Activated CD4-positive, alpha-beta T cell treated with anti-CD3 and anti-CD28 coated beads, Interleukin-2, amount 50 U/mL, for 48 hours (primary cell): ENCODE data around the gene TAPT1.

Source experiments
- DNase-seq, 2 experiments: peaks; one replicate each; pipeline ENCODE4 v3.0.0-alpha.2; 2020

TAPT1 gene

DNA sequence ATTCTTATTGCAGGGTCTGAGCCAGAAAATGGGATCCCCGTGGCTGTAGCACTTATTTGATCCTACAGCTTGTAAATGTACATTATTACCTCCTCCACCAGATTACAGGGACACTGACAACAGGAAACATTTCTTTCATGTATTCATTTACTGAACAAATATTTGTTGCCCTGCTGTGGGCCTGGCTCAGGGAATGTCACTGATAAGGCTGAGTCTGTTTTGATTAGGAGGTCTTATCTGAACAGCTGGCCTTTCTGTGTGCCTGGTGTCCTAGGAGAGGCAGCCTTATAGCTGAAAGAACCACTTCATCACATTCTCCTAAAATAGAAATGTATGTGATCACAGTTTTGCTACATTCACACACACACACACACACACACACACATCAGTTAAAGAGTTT lies 96.9 kb downstream of the TAPT1 start:
- no peak for DNase-seq

DNA sequence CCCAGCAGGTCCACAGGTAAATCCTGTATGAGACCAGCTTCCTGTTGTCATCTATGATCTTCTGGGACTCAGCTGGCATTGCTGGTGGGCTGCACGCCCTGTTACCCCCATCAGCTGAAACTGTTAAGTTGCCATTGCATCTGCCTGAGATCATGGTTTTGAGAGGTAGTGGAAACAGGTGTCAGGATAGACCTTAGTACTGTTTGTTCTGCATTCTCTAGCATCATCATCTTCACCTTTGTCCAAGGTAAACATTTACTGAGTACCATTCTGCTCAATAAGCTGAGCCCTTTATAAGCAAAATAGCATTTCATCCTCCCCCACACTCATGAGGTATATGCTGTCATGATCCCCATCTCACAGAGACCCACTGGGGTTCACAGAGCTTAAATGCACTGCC lies 99.6 kb downstream of the TAPT1 start:
- DNase-seq = no peak

DNA sequence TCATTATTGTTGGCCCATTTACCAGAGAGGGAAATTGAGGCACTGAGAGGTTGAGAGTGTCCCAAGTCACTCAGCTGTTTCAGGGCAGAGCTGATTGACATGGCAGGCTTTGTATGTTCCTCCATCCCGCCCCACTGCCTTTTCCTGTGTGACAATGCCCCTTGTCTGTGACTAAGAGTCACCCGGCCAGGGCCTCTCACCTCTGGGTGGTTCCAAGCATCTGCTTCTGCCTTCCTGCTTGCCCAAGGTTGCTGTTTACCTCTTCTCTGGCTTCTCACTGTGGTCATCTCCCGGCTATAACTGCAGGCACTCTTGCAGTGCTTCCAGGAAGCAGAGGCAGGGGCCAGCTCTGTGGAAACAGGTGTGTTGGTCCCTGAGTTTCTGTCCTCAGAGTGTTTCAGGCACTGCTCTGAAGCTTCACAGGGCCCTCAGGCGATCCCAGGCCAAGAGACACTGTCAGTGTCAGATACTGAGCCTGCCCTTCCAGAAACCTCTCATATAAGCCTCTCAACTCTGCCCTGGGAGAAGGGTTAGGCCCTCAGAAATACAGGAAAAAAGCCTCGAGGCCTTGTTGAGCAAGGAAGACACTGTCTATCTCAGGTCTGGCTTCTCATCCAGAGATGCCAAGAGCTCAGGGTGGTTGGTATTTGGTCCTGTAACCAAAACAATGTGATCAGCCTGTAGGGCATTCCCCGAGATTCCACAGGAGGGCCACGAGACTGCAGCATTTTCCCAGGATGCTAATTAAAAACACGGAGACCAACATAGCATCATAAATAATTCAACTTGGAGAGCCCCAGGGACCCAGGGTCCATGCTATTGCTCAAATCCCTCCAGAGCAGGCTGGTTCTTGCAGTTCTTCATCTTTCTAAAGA lies 100.5 kb downstream of the TAPT1 start:
- DNase-seq = no peak

DNA sequence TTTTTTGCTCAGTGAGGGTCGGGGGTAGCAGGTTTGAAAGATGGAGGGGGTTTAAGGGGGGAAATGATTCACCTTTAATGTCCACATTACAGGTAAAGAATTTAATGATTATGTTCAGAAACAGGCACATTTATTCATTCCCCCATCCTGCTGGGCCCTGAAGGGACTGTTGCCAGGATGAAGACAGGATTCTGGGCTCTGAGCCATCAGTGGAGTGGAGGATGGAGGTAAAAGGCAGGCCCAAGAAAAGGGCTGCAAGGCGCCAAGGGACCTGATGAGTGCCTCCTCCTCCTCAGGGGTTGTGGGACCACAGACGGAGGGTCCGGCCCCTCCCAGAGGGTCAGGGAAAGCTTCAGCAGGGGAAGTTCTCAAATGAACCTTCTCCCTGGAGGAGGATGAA lies 102.0 kb downstream of the TAPT1 start:
- DNase-seq = no peak

DNA sequence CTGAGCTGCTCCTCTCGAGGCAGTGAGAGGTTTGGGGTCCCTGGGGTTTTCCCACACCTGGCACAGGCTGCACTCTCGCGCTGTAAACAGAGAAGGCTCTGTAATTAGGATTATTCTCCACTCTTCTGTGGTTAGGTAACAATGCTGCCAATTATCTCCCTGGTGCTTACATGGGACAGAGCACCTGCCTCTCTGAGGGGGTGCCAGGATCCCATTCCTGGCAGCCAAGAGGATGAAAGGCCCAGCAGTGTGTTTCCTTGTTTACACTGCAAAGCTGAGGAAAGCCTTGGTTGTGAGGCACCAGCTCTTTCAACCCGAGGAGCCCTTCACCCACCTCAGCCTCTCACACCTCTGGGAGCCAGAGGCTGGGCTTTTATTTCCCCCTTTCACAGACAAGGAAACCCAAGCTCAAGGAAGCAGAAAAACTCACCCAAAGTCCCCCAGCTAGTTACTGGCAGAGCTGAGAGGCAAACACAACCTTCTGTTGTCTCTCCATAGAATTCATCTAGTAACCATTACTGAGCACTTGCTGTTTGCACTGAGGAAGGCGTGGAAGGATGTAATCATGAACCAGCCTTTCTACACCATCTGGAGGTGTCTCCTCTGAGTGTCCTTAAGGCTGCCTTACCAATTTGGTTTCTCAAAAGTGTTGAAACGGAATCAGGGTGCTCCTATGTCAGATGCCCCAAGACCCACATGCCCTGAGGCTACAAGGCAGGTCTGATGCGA lies 102.8 kb downstream of the TAPT1 start:
- DNase-seq = no peak

DNA sequence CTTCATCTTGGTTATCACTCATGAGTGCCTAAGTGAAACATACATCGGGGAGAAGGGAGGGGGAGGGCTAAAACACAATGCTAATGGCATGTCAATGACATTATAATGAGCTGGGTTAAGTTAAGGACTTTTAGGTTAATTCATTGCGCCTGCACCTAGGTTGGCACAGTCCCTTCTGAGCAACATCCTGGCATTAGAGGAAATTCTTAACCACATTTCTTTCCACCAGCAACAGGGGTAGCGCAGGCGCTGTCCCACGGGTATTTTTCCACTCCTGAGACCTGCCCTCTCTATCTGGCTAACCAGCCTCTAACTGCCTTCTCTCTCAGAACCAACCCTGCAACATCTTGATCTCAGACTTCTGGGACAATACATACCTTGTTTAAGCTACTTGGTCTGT lies 103.5 kb downstream of the TAPT1 start:
- peak; percentile 25 to 40 for DNase-seq

DNA sequence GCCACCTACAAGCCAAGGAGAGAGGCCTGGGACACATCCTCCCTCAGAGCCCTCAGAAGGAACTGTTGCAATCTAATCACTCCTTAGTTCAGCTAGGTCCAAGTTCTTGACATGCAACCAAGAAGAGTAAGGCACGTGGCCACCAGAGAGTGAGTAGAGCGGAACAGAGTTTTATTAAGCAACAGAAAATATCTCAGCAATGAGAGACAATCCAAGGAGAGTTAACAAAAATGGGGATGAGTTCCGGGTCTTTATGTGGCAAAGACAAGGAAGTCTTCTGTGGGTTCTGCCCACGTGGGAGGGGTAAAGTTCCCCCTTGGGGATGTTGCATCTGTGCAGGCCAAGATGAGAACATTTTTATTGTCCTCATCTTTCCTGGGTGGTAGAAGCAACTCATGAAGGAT lies 104.0 kb downstream of the TAPT1 start:
- no peak for DNase-seq

DNA sequence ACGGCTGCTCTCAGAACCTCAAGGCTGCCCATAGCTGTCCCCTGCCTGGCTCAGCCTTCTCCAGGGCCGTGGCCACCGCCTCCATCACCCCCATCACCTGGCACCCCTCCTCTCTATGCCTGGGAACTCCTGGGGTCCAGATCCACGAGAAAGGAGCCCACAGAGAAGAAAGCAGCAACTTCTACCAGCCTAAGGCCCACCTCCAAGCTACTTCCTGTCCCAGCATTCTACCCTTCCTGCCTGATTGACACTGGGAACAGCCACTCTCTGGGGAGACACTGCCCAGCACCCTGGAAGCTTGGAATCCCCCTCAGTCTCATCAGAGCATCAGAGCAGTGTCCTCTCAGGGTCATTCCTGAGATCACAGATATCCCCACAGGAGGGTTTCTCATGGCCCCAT lies 105.6 kb downstream of the TAPT1 start:
- DNase-seq = no peak

DNA sequence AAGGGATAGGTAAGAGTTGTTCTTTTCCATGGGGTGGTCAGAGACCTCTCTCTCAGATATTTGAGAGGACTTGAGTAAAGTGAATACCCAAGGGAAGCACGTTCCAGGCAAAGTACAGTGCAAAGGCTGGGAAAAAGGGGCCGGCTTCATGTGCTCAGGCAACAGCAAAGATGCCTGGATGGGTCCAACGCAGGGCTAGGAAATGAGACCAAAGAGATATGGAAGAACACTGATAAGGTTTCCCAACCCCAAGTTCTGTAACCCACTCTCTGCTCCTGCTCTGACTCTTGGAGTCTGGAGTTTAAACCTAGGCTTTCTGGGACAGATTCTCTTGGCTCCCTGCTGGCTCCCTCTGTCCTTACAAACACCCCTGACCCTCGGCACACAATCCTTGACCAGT lies 106.3 kb downstream of the TAPT1 start:
- DNase-seq = no peak

DNA sequence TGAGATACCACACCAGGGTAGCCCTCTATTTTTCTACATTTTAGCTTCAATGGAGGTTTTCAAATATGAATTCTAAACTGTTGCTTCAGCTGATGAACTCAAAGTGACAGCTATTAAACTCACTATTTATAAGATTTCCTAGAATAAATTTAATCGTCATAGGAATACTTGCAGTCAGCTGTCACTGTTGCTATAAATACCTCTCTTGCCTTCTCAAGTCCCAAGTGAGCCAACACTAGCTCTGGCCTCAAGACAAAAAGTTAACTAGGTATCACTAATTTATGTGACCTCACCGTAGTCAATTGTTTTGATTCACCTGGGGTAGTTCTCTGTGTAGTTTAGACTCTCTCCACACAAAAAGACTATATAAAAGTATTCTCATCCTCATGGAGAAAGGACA lies 108.2 kb downstream of the TAPT1 start:
- DNase-seq = no peak

DNA sequence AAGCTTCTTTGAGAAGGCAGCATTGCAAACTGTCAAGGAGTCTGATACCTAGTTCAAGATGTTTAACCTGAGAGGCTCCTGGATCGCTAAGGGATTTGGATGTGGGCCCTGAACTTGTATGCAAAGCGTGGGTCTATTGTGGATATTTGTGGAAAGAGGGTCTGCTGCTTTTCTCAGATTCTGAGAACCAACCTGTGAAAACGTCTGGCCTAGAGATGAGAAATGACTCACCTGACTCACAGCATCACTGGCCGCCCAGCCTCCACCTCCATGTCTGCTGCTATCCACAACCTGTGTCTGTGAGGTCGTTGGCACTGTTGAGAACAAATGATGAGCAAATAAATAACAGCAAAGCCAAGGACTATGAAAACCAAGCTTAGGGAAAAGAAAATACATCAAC lies 109.1 kb downstream of the TAPT1 start:
- no peak for DNase-seq

DNA sequence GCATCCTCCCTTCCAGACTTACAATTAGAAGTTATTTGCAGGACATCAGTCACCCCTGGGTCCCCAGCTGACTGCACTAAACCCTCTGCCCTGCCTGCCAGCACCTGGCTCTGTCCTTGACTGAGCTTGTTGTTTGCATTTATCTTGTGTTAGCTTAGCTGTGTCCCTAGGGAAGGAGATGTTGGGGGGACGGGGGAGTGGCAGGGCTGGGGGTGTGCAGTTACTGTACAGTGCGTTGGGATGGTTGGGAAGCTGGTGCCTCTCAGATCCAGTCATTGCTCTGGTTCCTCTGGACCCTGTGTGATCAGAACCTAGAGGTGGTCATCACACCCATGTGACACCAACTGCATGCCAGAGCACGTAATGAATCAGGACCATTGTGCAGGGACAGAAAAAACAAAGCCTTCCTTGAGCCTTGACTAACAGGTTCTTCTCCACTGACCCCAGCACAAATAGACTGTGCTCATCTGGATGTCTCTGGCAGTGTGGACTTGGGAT lies 109.7 kb downstream of the TAPT1 start:
- no peak for DNase-seq

DNA sequence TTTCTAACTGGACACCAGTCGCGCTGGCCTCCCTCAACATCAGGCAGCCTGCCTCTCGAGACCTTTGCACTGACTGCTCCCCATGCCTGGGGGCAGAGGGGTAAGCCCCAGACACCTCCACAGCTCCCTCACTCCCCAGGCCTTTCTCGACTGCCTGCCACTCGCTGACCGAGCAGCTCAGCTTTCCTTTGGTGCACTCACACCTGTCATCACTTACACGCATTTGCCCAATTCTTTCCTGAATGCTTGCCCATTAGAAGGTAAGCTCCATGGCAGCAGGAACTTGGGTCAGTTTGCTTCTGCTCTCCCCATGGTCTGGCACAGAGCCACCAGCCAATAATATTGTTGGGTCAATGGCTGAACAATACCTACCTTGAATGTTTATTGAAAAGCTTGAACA lies 110.3 kb downstream of the TAPT1 start:
- no peak for DNase-seq

DNA sequence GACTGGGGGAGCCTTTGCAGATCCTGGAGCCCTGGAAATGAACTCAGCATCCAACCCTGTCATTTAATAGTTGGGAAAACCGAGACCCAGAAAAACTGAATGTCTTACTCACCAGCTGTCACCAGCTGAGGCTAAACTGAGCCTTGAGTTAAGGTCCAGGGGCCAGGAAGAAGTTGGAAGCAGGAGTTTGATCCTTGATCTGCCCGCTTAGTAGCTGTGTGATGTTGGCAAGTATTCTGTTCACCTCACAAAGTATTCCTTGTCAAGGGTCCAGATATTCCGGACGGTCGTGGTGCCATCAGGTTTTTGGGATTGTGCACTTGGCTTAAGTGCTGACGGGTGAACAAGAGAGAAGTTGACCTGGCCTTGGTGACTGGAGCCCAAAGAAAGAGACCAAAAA lies 111.7 kb downstream of the TAPT1 start:
- DNase-seq = no peak

DNA sequence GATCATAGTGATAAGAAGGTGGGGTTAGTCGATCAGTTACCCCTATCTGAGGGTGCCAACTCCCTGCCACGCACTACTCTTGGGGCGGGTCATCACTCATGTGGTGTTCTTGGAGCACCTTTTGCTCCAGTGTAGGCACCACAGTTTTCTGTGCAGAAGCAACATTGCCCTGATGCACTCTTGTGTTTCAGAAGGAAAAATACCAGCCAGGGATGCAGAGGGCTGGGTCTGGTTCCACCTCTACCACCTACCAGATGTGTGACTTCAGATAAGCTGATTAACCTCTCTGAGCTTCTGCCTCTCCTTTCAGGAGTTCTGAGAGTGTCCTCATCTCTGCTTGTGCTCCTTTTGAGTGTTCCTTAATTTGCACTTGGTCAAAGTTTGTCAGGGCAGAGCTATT lies 112.5 kb downstream of the TAPT1 start:
- no peak for DNase-seq

DNA sequence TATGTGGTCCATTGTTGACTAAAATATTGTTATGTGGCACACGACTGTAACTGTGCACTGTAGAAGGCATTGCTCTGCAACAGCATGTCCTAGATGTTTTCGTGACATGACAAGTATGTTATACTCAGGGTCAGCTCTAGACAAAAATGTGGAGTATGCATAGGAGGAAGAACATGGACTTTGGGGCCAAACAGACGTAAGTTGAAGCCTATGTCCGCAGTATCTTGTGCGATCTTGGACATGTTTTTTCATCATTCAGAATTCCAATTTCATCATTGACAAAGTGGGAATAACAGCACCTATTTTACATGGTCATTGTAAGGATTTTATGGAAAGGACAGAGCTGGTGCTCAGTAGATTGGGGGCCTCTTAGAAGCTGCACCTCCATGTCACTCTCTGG lies 114.7 kb downstream of the TAPT1 start:
- no peak for DNase-seq

DNA sequence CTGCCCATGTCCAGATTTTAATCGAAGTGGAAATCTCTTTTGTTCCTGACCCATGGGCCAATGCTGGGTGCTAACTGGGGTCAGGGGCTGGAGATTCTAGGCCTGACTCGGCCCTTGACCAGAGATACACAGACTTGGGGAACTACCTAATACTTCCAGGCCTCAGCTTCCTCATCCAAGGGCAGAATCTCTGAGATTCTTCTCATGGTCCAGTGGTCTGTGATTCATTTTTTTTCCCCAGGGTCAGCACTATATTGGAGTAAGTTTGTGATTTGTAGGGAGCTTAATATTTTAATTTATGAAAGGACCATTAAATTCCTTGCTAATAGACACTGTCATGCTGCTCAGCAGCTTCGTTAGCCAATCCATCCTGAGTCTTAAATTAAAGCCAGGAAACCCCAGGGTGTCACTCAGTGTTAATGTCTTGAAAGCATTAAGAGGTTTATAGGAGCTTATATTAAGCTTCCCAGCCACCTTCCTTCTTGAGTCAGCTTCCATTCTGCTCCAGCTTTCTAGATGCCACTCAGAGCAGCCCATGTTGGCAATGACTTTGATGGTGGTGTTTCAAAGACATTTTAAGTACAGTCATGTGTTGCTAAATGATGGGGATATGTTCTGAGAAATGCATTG lies 115.5 kb downstream of the TAPT1 start:
- DNase-seq = no peak
